Left ventricle myocardium superior (tissue), 1 donor: ENCODE measurements around the gene SCGB2A2. TPM values are rescaled to one million over a fixed set of nuclear protein-coding genes. Genes with fewer than 3 reads are reported as not detected.

ENCODE experiments used
- ATAC-seq: fragments of 200-7000 bp; cut with Tn5 transposase; one replicate; pipeline ENCODE4 v1.9.1; 2020; ENCODE audit warnings: mild to moderate bottlenecking, moderate library complexity
- DNase-seq: peaks from one replicate; pipeline ENCODE4 v3.0.0-alpha.2; 2020
- intact Hi-C: fragments of 100-400 bp; cut with micrococcal nuclease; formaldehyde crosslinking; loops from one replicate; pipeline ENCODE4 v1.11.0; 2022
- long read RNA-seq: library from polyadenylated mRNA; unstranded; transcript quantifications from one replicate; pipeline ENCODE4 v2.0.0, GENCODE V29; 2021
- total RNA-seq: library from RNA; stranded (reverse); fragmentation: NEBNext Ultra II Directional; extraction: Animal tissue kit (Norgen Biotek cat#: 25700); gene quantifications from one replicate; pipeline ENCODE4 v1.2.1, GENCODE V29; 2021
- donor health status: DM: no; HTN: yes; CAD: no; lungs with severe emphysema.

SCGB2A2 gene
- total RNA-seq = not detected
- long read RNA-seq = 0 reads

DNA sequence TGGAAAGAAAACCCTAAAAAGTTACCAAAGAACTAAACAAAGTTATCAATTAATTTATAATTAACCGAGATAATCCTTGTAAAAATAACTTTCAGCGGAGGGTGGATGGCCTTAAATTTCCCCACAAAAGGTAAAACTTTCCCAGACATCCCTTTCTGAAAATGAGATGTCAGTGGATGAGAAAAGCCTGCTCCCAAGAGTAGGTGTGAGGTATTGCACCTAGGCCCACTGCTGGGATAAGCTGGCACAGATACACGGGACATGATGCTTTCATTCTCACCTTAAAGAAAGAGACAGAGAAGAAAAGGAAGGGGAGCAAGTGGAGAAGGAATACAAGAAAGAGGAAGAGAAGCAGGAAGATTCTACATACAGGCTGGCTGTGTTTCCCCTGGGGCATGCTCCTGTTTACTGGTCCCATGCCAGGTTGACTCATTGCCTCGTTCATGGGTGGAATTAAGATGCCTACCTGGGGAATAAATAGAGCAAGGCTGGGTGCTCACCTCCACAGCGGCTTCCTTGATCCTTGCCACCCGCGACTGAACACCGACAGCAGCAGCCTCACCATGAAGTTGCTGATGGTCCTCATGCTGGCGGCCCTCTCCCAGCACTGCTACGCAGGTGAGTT, at the start of gene SCGB2A2:
Gene SCGB2A2, plus strand, starts transcription at position 505 of the 625 bp plus-strand sequence. Its CDS starts 59 bp downstream, at position 564.
- intact Hi-C loops = no loop called here
- ATAC-seq (no peak), DNase-seq (no peak)

DNA sequence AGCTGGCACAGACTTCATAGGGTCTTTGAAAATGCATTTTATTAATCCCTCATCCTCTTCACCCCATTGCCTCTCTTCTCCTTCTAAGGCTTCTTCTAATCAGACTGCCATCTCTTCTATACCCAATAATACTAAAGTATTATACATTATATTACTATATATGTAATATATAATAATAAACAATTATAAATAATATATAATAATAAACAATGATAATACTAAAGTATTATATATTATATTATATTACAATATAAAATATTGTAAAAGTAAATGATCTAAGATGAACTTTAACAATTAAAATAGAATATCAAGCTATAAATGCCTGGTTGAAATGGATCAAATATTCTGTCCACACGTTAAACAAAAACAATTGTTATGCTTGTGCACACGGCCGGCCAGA, 48.5 kb upstream of the SCGB2A2 start:
- ATAC-seq (no peak), DNase-seq (no peak)
- intact Hi-C loops = no loop called here

DNA sequence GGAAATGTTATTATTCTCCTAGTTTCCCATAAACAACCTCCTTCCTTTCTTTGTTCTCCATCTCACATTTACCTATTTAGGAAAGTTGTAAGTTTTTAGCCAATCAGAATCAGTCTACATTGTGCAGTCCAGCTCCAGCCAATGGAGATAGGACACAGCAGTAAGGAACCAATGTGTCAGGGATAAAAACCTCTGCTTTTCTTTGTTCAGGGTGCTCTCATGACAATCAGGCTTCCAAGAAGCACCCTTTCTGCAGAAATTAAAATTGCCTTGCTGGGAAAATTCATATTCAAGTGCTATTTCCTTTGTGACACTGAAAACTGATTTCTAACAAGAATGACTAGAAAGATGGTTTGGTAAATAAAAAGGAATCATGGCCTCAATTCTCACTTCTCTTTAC, 46.9 kb upstream of the SCGB2A2 start:
- intact Hi-C loops = no loop called here
- DNase-seq = no peak
- no peak for ATAC-seq

DNA sequence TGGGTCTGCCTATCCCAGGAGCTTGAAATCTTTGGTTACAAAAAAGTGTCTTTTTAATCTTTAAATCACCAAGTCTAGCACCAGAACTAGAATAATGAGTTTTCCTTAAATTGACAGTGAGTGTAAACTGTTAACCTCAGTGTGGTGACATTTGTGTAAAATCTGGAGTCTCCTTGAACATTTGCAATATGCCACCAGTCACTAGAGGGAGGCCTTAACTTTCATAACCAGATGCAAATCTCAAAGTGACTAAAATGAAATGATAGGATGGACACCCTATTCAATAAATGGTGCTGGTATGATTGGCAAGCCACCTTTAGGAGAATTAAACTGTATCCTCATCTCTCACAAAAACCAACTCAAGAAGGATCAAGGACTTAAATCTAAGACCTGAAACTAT, 36.2 kb upstream of the SCGB2A2 start:
- ATAC-seq = no peak
- intact Hi-C loops = no loop called here
- no peak for DNase-seq

DNA sequence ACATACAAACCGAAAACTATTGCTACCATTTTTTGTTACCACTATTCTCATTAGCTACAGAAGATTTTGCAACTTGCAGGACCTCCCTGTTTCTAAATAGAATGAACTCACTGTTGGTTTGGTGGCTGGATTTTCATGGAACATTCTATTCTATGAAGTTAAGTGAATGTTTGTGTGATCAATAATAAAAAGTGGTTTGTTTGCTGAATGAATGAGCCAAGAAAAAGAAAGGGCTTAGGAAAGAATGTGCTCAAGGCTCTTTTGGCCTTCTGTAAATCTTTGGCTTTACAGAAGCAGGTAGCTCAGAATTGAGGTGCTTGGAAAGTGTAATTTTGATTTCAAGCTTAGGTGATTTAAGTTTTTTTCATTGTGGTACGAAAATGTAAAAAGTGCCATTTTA, 33.8 kb upstream of the SCGB2A2 start:
- DNase-seq (no peak), ATAC-seq (no peak)
- intact Hi-C loops = no loop called here

DNA sequence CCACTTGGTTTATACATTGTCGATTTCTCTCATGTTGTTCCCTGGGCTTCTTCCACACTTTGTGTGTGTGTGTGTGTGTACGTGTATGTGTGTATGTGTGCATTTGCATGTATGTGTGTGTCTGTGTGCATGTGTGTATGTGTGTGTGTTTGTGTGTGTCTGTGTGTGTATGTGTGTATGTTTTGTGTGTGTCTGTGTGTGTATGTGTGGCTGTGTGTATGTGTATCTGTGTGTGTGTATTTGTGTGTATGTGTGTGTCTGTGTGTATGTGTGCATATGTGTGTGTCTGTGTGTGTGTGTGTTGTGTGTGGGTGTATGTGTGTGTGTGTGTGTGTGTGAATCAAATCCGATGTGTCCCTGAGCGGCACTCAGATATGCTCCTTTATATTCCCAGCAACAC, 32.5 kb upstream of the SCGB2A2 start:
- intact Hi-C loops = no loop called here
- ATAC-seq (no peak), DNase-seq (no peak)

DNA sequence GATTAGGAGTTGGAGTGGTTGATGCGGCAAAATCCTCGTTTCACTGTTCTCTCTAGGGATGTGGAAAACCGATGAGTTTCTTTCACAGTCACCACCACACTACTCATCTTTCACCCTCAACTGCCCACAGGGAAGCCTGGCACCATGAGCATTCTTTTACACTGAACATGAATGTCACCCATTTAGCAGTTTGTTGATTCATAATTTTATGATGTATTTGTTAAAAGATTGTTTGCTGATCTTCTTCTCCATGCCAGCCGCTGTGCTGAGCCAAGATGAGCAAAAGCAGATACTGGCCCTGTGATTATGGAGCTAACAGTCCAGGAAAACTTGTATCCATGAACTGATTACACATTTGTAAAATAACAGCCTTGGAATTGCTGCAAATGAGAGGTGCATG, 31.8 kb upstream of the SCGB2A2 start:
- ATAC-seq (no peak), DNase-seq (no peak)
- intact Hi-C loops = no loop called here

DNA sequence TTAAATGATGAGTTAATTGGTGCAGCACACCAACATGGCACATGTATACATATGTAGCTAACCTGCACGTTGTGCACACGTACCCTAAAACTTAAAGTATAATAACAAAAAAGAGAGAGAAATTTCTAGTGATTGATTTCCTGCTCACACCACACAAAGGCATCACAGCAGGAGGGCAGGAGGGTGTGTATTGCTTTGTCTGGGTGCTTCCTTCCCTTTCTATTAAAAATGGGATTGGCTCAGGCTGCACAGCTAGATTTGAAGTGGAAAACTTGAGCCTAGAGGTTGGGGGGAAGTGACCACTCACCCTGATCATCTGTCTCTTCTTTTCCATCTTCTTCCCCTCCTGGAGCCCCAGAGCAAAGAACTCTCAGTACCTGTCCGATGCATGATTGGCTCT, 28.9 kb upstream of the SCGB2A2 start:
- intact Hi-C loops = no loop called here
- no peak for DNase-seq
- no peak for ATAC-seq

DNA sequence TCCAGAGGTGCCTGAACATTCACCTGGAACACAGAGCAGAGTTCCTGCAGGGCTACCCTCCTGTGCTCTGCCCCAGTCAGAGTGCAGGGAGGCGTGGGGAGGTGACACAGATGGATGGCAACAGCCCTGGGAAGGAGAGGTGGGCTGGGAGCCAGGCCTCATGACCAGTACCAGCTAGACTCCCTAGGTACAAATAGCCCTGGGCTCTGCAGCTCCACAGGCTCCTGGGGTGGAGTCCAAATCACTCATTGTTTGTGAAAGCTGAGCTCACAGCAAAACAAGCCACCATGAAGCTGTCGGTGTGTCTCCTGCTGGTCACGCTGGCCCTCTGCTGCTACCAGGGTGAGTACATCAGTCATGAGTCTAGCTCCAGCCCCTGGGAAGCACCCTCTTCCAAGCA, 27.9 kb upstream of the SCGB2A2 start, which contains the start of gene SCGB1D2:
Gene SCGB1D2, plus strand, starts transcription at position 219 of the 400 bp plus-strand sequence. Its CDS starts 69 bp downstream, at position 288.
- peak; percentile 85 for DNase-seq
- intact Hi-C loops = no loop called here
- ATAC-seq = peak; percentile 99

DNA sequence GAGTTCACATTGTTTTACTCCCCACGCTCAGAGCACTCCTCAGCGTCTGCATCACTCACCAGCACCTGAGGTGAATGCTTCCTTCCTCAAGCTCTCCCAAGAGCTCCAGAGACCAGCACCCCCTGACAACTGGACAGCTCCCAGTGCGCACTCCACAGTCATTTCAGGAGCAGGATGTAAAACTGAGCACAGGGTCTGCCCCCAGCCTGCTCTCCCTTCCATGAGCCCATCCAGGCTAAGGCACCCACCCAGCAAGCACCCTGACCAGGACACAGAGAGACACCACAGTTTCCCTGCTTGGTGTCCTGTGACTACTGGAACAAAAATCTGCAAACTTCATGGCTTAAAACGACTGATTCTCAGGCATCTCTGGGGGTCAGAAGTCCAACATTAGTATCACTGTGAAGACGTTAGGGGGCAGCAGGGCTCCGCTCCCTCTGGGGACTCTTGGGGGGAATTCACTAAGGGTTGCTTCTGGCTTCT, 24.6 kb upstream of the SCGB2A2 start:
- DNase-seq (peak; percentile 36), ATAC-seq (peak; percentile 23)
- intact Hi-C loops = no loop called here

DNA sequence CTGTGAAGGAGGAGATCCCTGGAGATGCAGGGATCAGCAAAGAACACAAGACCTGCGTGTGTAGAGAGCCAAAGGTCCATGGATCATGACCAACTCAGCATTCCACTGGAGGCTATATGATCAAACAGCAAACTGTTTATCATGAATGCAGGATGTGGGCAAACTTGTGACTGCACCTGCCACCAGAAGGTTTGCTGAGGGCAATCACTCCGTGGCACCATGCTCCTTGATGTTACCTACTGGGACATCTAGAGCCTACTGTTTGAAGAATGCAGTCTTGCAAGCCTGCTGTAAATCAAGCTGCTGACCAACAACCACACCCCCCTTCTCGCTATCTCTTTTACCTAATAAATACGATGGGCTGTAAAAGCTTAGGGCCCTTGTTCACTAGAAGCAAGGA, 18.3 kb upstream of the SCGB2A2 start:
- ATAC-seq (no peak), DNase-seq (no peak)
- intact Hi-C loops = no loop called here

DNA sequence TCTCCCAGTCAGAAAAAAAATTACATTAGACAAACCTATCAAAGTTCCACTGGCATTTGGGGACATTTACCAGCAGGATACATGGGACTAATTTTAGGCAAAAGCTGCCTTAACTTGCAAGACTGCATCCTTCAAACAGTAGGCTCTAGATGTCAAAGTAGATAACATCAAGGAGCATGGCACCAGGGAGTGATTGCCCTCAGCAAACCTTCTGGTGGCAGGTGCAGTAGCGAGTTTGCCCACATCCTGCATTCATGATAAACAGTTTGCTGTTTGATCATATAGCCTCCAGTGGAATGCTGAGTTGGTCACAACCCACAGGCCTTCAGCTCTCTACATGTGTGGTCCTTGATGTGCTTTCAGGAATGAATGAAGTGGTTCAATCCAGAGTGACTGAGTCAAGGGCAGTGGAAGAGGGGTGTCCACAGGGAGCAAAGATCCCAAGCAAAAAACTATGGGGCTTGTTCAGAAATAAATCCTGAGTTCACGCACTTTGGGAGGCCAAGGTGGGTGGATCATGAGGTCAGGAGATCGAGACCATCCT, 15.9 kb upstream of the SCGB2A2 start:
- intact Hi-C loops = no loop called here
- ATAC-seq = no peak
- no peak for DNase-seq

DNA sequence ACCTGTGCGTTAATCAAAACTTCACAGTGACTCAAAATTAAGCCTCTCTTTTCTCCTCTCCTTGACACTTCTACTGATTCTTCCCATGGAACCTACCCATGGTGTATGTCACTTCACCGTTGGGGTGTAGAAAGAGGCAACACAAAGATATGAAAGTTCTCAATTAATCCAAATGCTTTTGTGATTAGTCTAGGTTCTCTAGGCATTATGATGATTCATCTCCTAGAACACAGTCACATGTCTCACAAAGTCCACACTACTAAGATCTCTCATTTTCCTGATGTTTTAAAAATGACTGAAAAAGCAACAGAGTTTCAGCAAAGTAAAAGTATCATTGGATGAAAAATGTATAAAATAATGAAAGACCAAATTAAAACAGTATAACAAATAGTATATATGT, 13.7 kb upstream of the SCGB2A2 start:
- ATAC-seq = no peak

DNA sequence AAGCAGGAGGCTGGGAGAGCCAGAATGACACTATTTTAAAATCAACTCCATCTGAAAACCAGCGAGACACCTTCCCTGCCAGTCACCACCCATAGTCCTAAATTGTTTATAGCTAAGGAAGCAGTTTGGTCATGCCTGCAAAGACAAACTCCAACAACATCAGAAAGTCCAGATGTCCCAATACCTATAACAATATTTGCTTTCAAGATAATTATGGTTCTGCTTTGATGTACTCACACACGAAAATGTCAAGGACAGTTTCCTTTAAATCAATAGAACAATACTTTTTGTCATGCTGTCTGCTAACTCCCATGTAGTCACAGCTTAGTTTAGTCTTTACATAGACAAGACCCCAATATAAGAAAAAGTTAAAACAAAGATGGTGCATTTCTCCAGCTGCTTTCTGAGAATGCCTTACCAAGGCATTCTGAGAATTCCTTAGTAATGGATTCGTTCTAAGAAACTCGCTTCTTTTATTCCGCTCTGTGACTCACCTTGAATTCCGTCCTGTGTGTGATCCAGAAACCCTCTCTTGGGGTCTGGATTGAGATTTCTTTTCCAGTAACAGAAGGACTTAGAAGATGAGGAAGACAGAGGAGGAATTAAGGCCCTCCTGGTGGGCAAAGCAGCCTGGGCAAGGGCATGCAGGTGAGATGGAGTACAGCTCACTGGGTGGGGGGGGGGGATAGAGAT, 9.6 kb upstream of the SCGB2A2 start:
- intact Hi-C loops = no loop called here
- ATAC-seq = no peak
- DNase-seq = no peak

More for the DNA sequence above, 13.7 kb upstream of the SCGB2A2 start:
- DNase-seq = no peak
- intact Hi-C loops = no loop called here

DNA sequence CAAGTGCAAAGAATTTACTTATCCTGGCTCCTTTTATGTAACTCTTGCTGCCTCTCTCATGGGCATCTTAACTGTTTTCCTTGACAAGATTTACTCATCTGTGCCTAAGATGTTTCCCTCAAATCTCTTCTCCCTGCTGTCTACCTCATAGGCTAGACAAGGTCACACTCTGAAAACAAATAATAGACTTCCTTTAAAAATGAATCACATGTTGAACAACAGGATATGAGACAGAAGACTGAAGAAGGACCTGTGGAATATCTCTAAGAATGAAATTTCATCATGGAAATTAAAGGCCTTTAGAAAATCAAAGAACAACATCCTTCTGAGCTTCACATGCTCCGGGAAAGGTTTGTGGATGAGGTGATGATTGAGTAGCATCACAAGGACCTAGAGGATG, 6.0 kb upstream of the SCGB2A2 start:
- intact Hi-C loops = no loop called here
- DNase-seq = no peak
- no peak for ATAC-seq

DNA sequence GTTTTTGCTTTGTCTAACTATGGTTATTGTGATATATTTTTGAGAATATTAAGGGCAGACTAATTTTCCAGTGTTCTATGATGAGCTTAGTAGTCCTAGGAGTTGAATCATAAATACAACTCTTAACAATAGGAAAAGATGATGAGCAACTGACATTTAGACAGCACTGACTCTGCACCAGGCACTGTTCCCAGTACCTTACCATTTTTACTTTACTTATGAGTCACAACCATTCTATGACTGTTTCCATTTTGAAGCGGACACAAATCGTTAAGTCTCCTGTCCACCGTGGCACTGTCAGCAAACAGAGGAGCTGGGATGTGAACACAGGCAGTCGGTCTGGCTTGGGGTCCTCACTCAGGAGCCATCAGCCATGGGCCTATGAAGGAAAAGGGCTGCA, 3.4 kb upstream of the SCGB2A2 start:
- intact Hi-C loops = no loop called here
- ATAC-seq = no peak
- DNase-seq = no peak

DNA sequence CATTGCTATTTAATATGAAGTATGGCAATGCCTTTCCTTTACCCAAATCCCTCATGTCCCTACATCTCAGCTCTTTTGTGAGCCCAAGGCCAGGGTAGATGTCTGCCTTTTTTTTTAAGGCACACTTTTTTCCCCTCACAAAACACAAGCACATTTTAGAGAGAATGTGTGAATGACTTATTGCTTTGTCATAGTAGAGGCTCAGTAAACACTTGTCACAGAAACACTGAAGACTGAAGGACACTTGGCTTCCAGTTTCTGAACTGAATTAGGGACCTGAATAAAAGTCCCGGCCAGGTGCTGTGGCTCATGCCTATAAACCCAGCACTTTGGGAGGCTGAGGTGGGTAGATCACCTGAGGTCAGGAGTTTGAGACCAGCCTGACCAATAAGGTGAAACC, 2.9 kb upstream of the SCGB2A2 start:
- DNase-seq (no peak), ATAC-seq (no peak)
- intact Hi-C loops = no loop called here

DNA sequence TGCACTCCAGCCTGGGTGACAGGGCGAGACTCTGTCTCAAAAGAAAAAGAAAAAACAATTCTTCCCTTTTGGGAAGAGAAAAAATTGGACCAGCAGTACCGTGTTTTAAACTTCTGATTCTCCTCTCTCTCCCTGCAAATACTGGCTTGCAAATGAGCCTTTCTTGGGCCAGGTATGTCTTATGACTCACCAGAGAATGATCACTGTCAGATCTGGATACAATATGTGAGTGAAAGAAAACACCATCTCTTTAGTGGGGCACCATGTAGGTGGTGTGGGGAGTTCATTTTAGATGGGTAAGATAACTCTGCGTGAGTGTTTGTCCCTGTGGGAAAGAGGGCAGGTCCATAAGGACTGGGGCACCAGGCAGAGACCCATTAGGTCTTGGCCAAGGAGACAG, 2.4 kb upstream of the SCGB2A2 start:
- DNase-seq = no peak
- ATAC-seq = no peak
- intact Hi-C loops = no loop called here

DNA sequence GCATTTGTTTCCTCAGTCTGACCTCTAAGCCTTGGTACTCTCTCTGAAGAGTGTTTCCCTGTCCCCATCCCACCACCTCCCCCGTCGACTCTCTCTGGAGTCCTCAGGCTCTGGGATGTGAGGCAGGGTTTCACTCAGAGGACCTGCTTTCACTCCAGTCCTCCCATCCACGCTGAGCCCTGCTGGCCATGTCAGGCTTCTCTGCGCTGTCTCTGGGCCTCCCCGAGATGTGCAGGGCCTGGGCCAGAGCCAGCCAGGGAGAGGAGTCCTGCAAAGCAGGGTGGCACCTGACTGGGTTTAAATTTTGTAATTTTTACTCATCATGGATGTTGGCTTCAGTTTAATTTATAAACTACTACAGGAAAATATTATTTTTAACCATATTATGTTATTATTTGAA, 3.3 kb downstream of the SCGB2A2 start:
- intact Hi-C loops = no loop called here
- DNase-seq (no peak), ATAC-seq (no peak)

DNA sequence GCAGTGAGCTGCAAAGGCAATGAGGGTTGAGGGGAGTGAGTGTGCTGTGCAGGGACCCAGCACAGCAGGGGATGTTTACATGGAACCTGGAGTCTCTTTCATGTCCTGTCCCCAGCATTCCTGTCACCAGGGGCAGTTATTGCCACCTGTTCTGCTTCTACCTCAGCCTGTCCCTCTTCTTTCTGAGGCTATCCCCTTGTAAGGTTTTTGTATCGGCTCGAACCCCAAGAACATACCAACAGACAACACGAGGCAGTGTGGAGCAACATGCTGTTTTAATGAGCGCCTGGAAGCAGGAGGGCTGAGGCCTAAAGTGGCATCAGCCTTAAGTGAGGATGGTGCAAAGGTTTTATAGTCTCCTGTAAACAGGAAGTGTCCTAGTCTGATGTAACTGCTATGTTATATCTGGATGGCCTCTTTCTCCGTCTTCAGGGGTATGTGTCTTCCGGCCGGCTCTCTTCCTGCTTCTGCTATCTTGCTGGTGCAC, 3.9 kb downstream of the SCGB2A2 start:
- ATAC-seq (no peak), DNase-seq (no peak)
- intact Hi-C loops = no loop called here

DNA sequence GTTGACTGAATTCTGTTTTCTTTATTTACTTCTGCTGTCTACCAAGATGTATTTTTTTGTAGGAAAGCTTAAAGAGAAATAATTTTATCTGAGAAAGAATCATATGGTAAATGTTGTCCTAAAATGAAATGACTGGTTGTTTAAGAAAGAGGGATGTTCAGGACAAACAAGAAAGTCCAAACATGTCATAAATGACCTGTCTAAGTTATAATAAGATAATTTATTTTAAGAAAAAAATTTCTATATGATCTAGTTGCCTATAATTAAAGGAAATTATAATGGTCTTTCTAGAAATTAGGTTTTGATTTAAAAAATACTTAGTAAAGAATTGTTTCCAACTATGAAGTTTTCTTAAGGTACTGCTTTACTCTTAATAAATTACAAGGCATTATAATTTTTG, 10.5 kb downstream of the SCGB2A2 start:
- ATAC-seq = no peak
- intact Hi-C loops = no loop called here
- no peak for DNase-seq
